Osteoblast (primary cell): ENCODE measurements around the gene KDM7A. TPM values are rescaled to one million over a fixed set of nuclear protein-coding genes. Genes with fewer than 3 reads are reported as not detected.
A peak's percentile ranks its signal among the peaks of the same experiment; 100 is the strongest.

Experiments used
- DNase-seq: peaks from one replicate; pipeline ENCODE4 v3.0.0; 2011; ENCODE audit warnings: low spot score, mixed read lengths; ENCODE audit not compliant: insufficient read length; ENCODE audit errors: missing footprints
- H2AFZ ChIP-seq: 2 replicates; pipeline ENCODE4 v1.6.0; 2011; ENCODE audit warnings: mild to moderate bottlenecking, low read length
- H3K27ac ChIP-seq: 2 replicates; pipeline ENCODE4 v1.5.1; 2011; ENCODE audit warnings: mild to moderate bottlenecking, low read depth, low read length, moderate library complexity
- H3K27me3 ChIP-seq: 2 replicates; pipeline ENCODE4 v1.6.0; 2012; ENCODE audit warnings: mild to moderate bottlenecking, control low read depth, inconsistent platforms, low read length, moderate library complexity; ENCODE audit not compliant: insufficient read depth
- H3K36me3 ChIP-seq: 2 replicates; pipeline ENCODE4 v1.5.1; 2011; ENCODE audit warnings: mild to moderate bottlenecking, low read length, control low read depth, moderate library complexity; ENCODE audit not compliant: insufficient read depth
- H3K4me1 ChIP-seq: 2 replicates; pipeline ENCODE4 v1.5.1; 2011; ENCODE audit warnings: mild to moderate bottlenecking, low read length, control low read depth, moderate library complexity; ENCODE audit not compliant: insufficient read depth
- H3K4me2 ChIP-seq: 2 replicates; pipeline ENCODE4 v1.6.0; 2011; ENCODE audit warnings: mild to moderate bottlenecking, low read length; ENCODE audit not compliant: insufficient read depth
- H3K4me3 ChIP-seq: fragments of 200-600 bp; sonication (generic); 3 replicates; pipeline ENCODE4 v1.5.1; 2012; ENCODE audit warnings: mild to moderate bottlenecking, low read length, inconsistent platforms; ENCODE audit not compliant: insufficient read depth
- H3K79me2 ChIP-seq: 2 replicates; pipeline ENCODE4 v1.6.0; 2012; ENCODE audit warnings: mild to moderate bottlenecking, low read length, control low read depth, inconsistent platforms; ENCODE audit not compliant: insufficient read depth
- H3K9me3 ChIP-seq: 2 replicates; pipeline ENCODE4 v1.5.1; 2011; ENCODE audit warnings: low read depth, low read length, control low read depth
- H4K20me1 ChIP-seq: 2 replicates; pipeline ENCODE4 v1.6.0; 2012; ENCODE audit warnings: mild to moderate bottlenecking, low read length, control low read depth; ENCODE audit not compliant: insufficient read depth
- total RNA-seq: library from RNA; depleted of rRNA; stranded (reverse); fragments of >200 nt; gene quantifications from 2 replicates; pipeline ENCODE4 v1.2.3, GENCODE V29; 2012
- TF ChIP-seq, protein P1 (sequence below): IDR thresholded peaks from 2 replicates; pipeline ENCODE4 v1.5.1; 2011; ENCODE audit warnings: mild to moderate bottlenecking, low read depth, low read length, moderate library complexity; ENCODE audit errors: extremely low read depth

KDM7A gene
- total RNA-seq, 1 donor = 13.4 TPM

GRCh38 chr7:140041659-140042385, 135.0 kb downstream of the KDM7A start:
- Histone ChIP-seq H3K4me2 (peak overlapping the region; percentile 76), H3K9me3 (no peaks in the 10 kb centered on the region), H3K27ac (peak overlapping the region; percentile 80), H3K4me3 (peak overlapping the region; percentile 29), H3K36me3 (peaks cover 19% of the 10 kb centered on the region), H2AFZ (peak overlapping the region; percentile 30), H3K79me2 (peaks cover 2% of the 10 kb centered on the region), H3K27me3 (no peaks in the 10 kb centered on the region), H4K20me1 (no peaks in the 10 kb centered on the region), H3K4me1 (peaks cover 31% of the 10 kb centered on the region)
- no peak for DNase-seq
- TF ChIP-seq, protein P1, sequence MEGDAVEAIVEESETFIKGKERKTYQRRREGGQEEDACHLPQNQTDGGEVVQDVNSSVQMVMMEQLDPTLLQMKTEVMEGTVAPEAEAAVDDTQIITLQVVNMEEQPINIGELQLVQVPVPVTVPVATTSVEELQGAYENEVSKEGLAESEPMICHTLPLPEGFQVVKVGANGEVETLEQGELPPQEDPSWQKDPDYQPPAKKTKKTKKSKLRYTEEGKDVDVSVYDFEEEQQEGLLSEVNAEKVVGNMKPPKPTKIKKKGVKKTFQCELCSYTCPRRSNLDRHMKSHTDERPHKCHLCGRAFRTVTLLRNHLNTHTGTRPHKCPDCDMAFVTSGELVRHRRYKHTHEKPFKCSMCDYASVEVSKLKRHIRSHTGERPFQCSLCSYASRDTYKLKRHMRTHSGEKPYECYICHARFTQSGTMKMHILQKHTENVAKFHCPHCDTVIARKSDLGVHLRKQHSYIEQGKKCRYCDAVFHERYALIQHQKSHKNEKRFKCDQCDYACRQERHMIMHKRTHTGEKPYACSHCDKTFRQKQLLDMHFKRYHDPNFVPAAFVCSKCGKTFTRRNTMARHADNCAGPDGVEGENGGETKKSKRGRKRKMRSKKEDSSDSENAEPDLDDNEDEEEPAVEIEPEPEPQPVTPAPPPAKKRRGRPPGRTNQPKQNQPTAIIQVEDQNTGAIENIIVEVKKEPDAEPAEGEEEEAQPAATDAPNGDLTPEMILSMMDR = no peak

GRCh38 chr7:140039896-140040295, 136.9 kb downstream of the KDM7A start:
- H3K79me2 ChIP-seq = peaks cover 2% of the 10 kb centered on the region
- H3K9me3 ChIP-seq = no peaks in the 10 kb centered on the region
- TF ChIP-seq, protein P1 = no peak

GRCh38 chr7:140039066-140039465, 137.7 kb downstream of the KDM7A start:
- no peaks in the 10 kb centered on the region for H4K20me1 ChIP-seq
- H3K27ac ChIP-seq = peak overlapping the region; percentile 31
- H3K4me2 ChIP-seq = peak overlapping the region; percentile 35
- peaks cover 2% of the 10 kb centered on the region for H3K79me2 ChIP-seq
- H2AFZ ChIP-seq = peak overlapping the region; percentile 55
- TF ChIP-seq, protein P1 = no peak
- H3K4me3 ChIP-seq = no peak overlapping the region
- peaks cover 19% of the 10 kb centered on the region for H3K36me3 ChIP-seq
- no peak for DNase-seq
- H3K4me1 ChIP-seq = peaks cover 58% of the 10 kb centered on the region
- no peaks in the 10 kb centered on the region for H3K27me3 ChIP-seq
- no peaks in the 10 kb centered on the region for H3K9me3 ChIP-seq

More at GRCh38 chr7:140039896-140040295, 136.9 kb downstream of the KDM7A start:
- no peak overlapping the region for H3K27ac ChIP-seq
- DNase-seq = no peak
- no peak overlapping the region for H2AFZ ChIP-seq
- H3K4me2 ChIP-seq = no peak overlapping the region
- H3K4me3 ChIP-seq = no peak overlapping the region
- peaks cover 50% of the 10 kb centered on the region for H3K4me1 ChIP-seq
- no peaks in the 10 kb centered on the region for H4K20me1 ChIP-seq
- H3K27me3 ChIP-seq = no peaks in the 10 kb centered on the region
- peaks cover 19% of the 10 kb centered on the region for H3K36me3 ChIP-seq

- Histone ChIP-seq H3K27me3 (no peaks in the 10 kb centered on the region), H3K79me2 (peaks cover 2% of the 10 kb centered on the region), H3K4me1 (peaks cover 73% of the 10 kb centered on the region), H3K9me3 (no peaks in the 10 kb centered on the region), H3K4me3 (no peak overlapping the region), H3K27ac (peak overlapping the region; percentile 45), H4K20me1 (no peaks in the 10 kb centered on the region), H3K36me3 (peaks cover 19% of the 10 kb centered on the region), H3K4me2 (no peak overlapping the region), H2AFZ (no peak overlapping the region)
- TF ChIP-seq, protein P1 = no peak
- DNase-seq = no peak
These were observed 140.4 kb downstream of the KDM7A start for GRCh38 chr7:140036224-140036962.
